Tibial nerve (tissue), 4 donors: Measurements from ENCODE around the gene MBD3.

Experiments
- EP300 ChIP-seq, 2 donors: sonication (generic); formaldehyde crosslinking; IDR thresholded peaks; one replicate each; pipeline ENCODE4 v1.6.1; 2017; ENCODE audit warnings: antibody characterized with exemption in 2 of 2, mild to moderate bottlenecking in 1 of 2
- POLR2A ChIP-seq, 2 donors: fragments of 450-650 bp; IDR thresholded peaks; one replicate each; pipeline ENCODE4 v1.6.1; 2017; ENCODE audit warnings: antibody characterized with exemption in 2 of 2, mild to moderate bottlenecking in 2 of 2, moderate library complexity in 2 of 2
- TF ChIP-seq, protein P1 (sequence below), 5 experiments: fragments of 200-600 bp in 3 of 5; fragments of 450-650 bp in 2 of 5; sonication (generic) in 3 of 5; IDR thresholded peaks; one replicate each; pipeline ENCODE4 v1.5.1; 2016 to 2019; ENCODE audit warnings: antibody characterized with exemption in 5 of 5, mild to moderate bottlenecking in 3 of 5, moderate library complexity in 2 of 5

GRCh38 chr19:1528596-1529429, 63.9 kb downstream of the MBD3 start:
- no peak for TF ChIP-seq POLR2A (IDR thresholded peaks at IDR 0.05)
- TF ChIP-seq, protein P1, sequence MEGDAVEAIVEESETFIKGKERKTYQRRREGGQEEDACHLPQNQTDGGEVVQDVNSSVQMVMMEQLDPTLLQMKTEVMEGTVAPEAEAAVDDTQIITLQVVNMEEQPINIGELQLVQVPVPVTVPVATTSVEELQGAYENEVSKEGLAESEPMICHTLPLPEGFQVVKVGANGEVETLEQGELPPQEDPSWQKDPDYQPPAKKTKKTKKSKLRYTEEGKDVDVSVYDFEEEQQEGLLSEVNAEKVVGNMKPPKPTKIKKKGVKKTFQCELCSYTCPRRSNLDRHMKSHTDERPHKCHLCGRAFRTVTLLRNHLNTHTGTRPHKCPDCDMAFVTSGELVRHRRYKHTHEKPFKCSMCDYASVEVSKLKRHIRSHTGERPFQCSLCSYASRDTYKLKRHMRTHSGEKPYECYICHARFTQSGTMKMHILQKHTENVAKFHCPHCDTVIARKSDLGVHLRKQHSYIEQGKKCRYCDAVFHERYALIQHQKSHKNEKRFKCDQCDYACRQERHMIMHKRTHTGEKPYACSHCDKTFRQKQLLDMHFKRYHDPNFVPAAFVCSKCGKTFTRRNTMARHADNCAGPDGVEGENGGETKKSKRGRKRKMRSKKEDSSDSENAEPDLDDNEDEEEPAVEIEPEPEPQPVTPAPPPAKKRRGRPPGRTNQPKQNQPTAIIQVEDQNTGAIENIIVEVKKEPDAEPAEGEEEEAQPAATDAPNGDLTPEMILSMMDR (IDR thresholded peaks at IDR 0.05) = no peak
- TF ChIP-seq EP300 (IDR thresholded peaks at IDR 0.05) = no peak
